Right renal cortex interstitium (tissue), 3 donors: Measurements from ENCODE around the gene CFAP141. TPM values are rescaled to one million over a fixed set of nuclear protein-coding genes. Genes with fewer than 3 reads are reported as not detected.

ENCODE experiments used
- DNase-seq, 3 donors: peaks; one replicate each; pipeline ENCODE4 v3.0.0-alpha.2; 2013; ENCODE audit warnings: low read depth in 3 of 3, low spot score in 2 of 3
- polyA plus RNA-seq, 3 donors: library from polyadenylated mRNA; unstranded; fragments of 120-200 nt; gene quantifications; one replicate each; pipeline ENCODE4 v1.2.1, GENCODE V29; 2013; ENCODE audit not compliant: insufficient read length in 3 of 3

Gene CFAP141
- polyA plus RNA-seq, 3 donors: not detected

GRCh38 chr1:154174654-154175053, 31.5 kb downstream of the CFAP141 start:
- no peak for DNase-seq

- no peak for DNase-seq
These were observed 34.3 kb downstream of the CFAP141 start for GRCh38 chr1:154171880-154172279.

DNA sequence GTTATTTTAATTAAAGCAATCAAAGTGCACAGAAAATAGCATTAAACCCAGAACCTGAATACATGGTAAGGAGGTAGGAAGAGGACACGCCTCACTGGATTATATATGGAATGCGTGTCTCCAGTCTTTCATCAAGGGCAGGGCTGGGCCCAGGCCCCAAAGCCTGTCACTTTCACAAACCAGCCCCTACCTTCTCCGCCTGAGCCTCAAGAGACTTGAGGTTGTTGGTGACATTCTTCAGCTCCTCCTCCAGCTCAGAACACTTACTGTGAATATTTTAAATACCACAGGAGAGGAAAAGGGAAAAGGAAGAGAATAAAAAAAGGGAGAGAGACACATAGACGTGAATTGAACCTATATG, 34.9 kb downstream of the CFAP141 start:
- no peak for DNase-seq

- no peak for DNase-seq
These were observed 35.4 kb downstream of the CFAP141 start for GRCh38 chr1:154170547-154171222.

DNA sequence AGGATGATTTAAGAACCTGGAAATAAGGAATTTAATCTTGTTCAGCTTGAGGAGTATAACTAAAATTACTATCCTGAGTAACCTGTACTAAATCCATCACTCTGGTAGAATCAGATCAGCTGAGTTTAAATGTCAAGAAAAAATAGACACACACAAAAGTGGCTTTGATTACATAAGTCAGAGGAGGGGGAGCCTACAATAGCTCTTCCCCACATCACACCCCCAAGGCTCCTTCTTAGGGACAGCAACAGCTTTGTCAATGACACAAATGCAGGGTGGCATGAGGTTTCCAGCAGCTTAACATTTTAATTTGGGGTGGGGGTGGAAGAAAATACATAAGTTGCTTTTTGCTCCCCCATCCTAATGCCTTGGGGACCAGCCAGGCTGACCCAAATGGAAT, 38.7 kb downstream of the CFAP141 start:
- no peak for DNase-seq

GRCh38 chr1:154166207-154166606, 39.9 kb downstream of the CFAP141 start:
- no peak for DNase-seq

GRCh38 chr1:154159554-154159953, 46.6 kb downstream of the CFAP141 start:
- DNase-seq: no peak

DNA sequence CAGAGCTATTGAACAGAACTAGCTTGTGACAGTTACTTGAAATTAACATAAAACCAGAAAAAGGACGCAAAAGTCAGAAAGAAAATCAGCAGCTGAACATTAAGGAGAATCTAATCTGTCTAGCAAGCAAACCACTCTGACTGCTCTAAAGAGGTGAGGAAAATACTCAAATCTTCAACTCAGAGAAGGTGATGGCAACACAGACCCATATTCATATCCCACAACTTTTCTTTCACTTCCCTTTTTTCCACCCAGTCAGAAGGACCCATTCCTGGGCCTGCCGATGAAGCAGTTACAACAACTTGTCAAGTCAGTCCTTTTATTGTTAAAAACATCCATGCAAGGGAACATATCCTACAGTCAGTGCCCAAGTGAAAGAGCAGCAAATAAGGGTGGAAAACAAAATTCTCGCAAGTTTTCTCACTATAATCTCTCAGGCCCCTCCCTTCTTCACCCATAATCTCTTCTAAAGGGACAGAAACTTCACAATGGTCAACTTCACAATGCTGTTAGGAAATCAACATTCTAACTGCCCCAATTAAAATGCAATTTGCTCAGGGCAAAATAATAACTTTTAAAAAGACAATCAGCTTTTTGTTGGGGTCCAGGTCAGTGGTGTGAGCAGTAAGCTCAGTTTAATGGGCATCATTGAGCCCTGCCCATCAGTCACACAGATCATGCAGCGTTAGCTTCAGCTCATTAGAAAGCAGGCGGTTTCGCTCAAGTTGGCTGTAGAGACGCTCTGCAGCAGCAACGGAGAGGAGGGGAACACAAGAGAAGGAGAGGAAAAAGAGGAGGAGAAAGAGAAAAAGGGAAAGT, 47.6 kb downstream of the CFAP141 start:
- DNase-seq: no peak

DNA sequence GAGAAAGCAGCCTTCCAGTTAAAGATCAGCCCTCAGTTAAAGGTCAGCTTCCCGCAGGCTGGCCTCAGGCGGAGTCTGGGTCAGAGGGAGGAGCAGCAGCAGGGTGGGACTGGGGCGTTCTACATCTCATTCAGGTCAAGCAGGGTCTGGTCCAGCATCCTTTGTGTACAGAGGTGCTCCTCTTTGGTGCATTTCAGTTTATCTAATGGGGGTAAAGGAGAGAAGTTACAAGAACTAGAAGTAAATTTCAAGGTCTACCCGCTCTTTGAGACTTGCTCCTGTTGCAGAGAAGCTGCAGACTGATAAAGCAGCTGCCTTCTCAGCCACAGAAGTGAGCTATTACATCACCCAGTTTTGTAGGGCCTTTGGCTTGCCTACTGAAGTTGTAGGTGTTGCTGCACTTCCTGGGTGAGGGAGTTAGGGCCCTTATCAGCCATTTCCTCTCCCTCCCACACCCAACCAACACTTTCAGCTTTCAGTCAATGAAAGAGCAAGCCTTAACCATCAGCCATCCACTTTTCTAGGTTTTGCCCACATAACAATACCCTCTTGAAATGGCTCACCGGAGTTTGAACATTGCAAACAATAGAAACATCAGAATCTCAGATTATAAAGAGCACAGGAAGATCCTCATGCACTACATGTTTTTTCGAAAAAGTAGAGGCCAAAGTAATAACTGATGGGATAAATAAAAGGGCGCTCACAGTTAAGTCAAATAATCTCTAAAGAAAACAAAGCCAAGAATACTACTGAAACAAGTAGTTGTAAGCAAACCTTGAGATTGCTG, 48.4 kb downstream of the CFAP141 start:
- DNase-seq: no peak

DNA sequence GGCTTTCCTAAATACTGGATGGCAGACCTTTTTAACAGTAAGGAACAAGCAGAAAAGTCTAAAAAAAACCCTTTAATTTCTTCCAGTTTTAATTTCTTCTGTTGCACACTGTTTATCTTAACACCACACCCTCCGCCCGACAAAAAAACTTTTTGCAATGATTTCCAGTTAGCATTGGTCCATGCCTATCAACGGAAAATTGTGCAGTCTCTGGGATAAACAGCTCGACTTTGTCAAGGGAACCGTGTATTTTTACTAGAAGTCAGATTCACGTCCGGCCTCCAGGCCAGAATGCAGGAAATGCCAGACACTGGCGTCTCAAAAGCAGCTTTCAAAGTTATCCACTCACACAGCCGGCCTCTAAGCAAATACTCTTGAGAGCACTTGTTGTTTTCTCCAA, 50.9 kb downstream of the CFAP141 start:
- peak in 2 of 3 donors; percentile 16 to 31 for DNase-seq

GRCh38 chr1:154154534-154155191, 51.5 kb downstream of the CFAP141 start, which contains the start of gene NUP210L:
Gene NUP210L, minus strand, starts transcription at chr1:154155073.
- DNase-seq: peak in 1 of 3 donors; percentile 10

DNA sequence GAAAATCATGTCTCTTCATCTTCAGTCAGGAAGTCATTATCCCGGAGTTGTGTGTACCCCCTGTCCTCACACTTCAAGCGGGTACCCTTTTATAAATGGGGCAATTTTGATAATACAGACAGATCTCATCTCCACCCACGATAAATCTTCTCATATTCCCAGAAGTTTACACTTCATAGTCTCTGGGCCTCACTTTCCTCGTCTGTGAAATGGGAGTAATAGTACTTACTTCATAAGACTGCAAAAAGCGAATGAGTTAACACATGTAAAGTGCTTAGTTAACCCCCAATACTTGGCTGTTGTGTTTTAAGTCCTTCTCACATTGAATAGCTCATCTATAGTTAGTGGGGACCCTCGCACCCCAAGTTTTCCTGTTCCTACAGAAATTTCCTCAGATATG, 52.1 kb downstream of the CFAP141 start:
- DNase-seq: no peak

- no peak for DNase-seq
These were observed 54.8 kb downstream of the CFAP141 start for GRCh38 chr1:154151311-154151710.

Other genes starting within 250 kb of the CFAP141 start
- 10 to 100 TPM; 33.9 to 35.2 (median 34.1) TPM for gene CRTC2, start 247.7 kb downstream of the CFAP141 start, polyA plus RNA-seq
- 10 to 100 TPM; 82.7 to 89.8 (median 89.2) TPM for gene SLC39A1, start 242.8 kb downstream of the CFAP141 start, polyA plus RNA-seq
- gene CREB3L4, start 238.4 kb downstream of the CFAP141 start, polyA plus RNA-seq: 10 to 100 TPM; 31.9 to 37.9 (median 32.3) TPM
- gene JTB, start 228.7 kb downstream of the CFAP141 start, polyA plus RNA-seq: 100 to 1,000 TPM; 102 to 114 (median 114) TPM
- 100 to 1,000 TPM; 178 to 193 (median 182) TPM for gene RAB13, start 220.0 kb downstream of the CFAP141 start, polyA plus RNA-seq
- gene RPS27, start 215.6 kb downstream of the CFAP141 start, polyA plus RNA-seq: 1,000 to 10,000 TPM; 3,554 to 3,620 (median 3,570) TPM
- gene NUP210L, start 51.3 kb downstream of the CFAP141 start, polyA plus RNA-seq: under 1 TPM; 0.03 to 0.04 (median 0.04) TPM
- 100 to 1,000 TPM; 270 to 291 (median 275) TPM for gene TPM3, start 14.2 kb downstream of the CFAP141 start, polyA plus RNA-seq
- gene UBAP2L, start 14.6 kb upstream of the CFAP141 start, polyA plus RNA-seq: 100 to 1,000 TPM; 164 to 178 (median 166) TPM
- 10 to 100 TPM; 81.7 to 83.6 (median 82.4) TPM for gene HAX1, start 66.3 kb upstream of the CFAP141 start, polyA plus RNA-seq
- gene AQP10, start 114.8 kb upstream of the CFAP141 start, polyA plus RNA-seq: under 1 TPM in 2 of 3 donors, not detected in 1; 0.07 to 0.18 TPM
- gene ATP8B2, start 119.2 kb upstream of the CFAP141 start, polyA plus RNA-seq: 10 to 100 TPM; 24.5 to 26.1 (median 24.6) TPM
- 1 to 10 TPM; 6.0 to 7.1 (median 6.2) TPM for gene IL6R, start 199.0 kb upstream of the CFAP141 start, polyA plus RNA-seq